GM12801 (cell line): ENCODE results near the gene PROK1.

ENCODE experiments used
- TF ChIP-seq, protein P1 (sequence below): IDR thresholded peaks from one replicate; pipeline ENCODE4 v1.5.1; 2011; ENCODE audit warnings: control low read depth; ENCODE audit not compliant: insufficient read length; ENCODE audit errors: extremely low read depth

PROK1 gene

DNA sequence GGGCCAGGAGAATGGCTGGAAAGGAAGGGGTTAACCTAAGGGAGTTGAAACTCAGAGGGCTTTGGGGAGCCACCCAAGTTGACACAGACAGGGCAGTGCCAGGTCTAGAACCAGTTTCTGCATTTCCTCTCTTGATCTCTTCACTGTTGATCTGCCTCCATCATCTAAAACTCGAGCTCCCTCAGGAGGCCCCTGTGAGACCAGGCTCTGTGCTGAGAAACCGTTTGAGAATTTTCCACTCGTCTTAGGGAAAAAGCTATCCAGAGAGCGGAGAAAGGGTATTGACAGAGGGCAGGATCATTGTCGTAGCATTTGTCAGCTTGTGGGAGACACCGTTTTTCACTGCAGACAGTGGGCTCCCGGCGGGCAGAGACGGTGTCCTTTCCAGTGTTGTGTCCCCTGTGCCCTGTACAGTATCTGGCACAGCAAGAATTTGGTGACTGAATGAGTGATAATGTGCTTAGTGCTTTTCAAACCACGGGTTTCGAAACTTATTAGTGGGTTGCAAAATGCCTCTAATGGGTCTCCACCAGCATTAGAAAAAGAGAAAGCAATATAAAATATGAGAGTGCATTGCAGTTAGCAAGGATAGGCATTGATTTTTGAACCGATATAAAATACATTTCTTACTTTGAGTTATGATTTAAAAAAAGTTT lies 31.1 kb downstream of the PROK1 start:
- TF ChIP-seq, protein P1, sequence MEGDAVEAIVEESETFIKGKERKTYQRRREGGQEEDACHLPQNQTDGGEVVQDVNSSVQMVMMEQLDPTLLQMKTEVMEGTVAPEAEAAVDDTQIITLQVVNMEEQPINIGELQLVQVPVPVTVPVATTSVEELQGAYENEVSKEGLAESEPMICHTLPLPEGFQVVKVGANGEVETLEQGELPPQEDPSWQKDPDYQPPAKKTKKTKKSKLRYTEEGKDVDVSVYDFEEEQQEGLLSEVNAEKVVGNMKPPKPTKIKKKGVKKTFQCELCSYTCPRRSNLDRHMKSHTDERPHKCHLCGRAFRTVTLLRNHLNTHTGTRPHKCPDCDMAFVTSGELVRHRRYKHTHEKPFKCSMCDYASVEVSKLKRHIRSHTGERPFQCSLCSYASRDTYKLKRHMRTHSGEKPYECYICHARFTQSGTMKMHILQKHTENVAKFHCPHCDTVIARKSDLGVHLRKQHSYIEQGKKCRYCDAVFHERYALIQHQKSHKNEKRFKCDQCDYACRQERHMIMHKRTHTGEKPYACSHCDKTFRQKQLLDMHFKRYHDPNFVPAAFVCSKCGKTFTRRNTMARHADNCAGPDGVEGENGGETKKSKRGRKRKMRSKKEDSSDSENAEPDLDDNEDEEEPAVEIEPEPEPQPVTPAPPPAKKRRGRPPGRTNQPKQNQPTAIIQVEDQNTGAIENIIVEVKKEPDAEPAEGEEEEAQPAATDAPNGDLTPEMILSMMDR, result no peak

DNA sequence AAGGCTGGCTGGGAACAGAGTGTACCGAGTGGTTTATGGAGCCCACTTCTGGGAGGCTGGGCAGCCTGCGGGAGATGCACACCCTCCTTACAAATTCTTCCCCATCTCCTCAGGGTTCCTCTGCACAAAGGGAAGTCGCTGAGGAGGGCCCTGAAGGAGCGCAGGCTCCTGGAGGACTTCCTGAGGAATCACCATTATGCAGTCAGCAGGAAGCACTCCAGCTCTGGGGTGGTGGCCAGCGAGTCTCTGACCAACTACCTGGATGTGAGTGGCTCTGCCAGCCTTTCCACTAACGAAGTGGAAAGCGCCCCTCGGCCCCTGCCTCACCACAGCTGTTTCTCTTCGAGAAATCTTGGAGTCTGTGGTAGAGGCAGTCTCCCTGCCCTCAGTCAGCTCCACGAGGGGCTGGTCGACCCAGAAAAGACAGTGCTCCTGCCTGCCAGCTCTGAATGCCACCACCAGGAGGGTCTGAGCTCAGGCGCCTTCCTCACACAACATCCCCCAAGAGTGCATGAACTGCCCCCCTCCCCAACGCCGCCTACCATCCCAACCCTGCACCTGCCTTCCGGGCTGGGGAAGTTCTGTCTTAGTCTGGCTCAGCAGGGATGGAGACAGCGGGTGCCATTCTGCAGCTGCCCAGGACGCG lies 31.8 kb downstream of the PROK1 start:
- TF ChIP-seq, protein P1, result no peak

DNA sequence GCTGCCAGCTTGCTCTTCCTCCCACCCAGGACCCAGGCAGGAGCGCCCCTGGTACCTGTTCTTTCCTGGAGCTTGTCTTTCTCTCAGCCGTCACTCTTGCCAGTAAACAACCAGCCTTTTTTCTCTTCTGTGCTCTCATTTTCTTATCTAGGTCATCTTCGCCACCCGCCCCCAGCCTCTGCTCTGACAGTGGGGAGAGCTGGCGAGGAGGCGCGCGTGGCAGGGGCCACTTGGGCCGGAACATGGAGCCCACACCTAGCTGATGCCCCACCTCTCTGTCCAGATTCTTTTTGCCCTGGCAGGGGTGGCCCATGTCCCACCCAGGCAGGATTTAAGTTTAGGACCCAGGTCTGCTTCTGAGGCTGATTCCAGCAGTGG lies 32.3 kb downstream of the PROK1 start:
- TF ChIP-seq, protein P1, result no peak

- TF ChIP-seq, protein P1, result no peak
Observed at GRCh38 chr1:110484801-110485200, 33.9 kb downstream of the PROK1 start.

DNA sequence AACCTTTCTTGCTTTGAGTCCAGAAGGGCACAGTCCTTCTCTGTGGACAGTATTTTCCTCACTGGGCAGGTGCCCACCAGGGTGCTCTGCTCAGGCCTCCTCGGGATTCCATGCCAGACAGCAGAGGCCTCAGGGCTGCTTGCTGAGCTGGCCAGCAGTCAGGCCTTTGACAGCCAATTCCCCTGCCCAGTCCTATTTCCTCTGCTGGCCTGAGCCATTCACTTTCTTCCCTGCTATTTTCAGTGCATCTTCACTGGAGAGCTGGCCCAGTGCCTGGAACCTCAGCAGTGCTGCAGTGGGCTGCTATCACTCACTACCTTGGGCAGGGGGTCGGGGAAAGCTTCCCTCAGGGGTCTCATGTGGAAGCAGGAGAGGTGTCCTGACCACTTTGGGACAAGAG lies 34.8 kb downstream of the PROK1 start:
- TF ChIP-seq, protein P1, result no peak

- TF ChIP-seq, protein P1, result no peak
Observed at GRCh38 chr1:110487726-110488125, 36.8 kb downstream of the PROK1 start.

DNA sequence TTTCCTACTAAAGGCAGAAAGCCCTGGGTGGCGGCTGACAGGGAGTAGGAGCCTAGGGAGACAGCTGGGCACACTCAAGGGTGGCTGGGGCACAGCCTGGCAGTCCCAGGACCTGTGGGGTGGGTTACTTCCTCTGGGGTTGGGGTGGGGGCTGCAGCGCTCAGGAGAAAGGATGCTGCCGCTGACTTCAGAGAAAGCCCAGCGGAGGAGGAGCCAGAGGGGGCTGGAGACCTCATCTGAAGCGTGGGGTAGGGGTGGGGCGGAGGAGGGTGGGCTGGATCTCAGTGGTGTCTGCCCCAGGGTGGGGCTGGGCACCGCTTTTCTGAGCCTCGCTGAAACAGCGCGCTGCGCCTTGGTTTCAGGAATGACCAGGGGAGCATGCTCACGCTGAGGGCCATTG lies 37.2 kb downstream of the PROK1 start:
- TF ChIP-seq, protein P1, result no peak

GRCh38 chr1:110488867-110489266 lies 37.9 kb downstream of the PROK1 start:
- TF ChIP-seq, protein P1, result no peak
